ENCODE data around the gene NAP1L4. TPM values are rescaled to one million over a fixed set of nuclear protein-coding genes. Genes with fewer than 3 reads are reported as not detected.

The NAP1L4 gene
- total RNA-seq, 1 donor: 72.0 TPM

- Histone ChIP-seq H3K27me3 (ENCODE audit: insufficient read depth, low read length) (no peaks in the 10 kb centered on the region), H3K4me1 (ENCODE audit: insufficient read depth, low read length) (peaks cover 17% of the 10 kb centered on the region), H3K79me2 (ENCODE audit: insufficient read depth, low read length) (no peaks in the 10 kb centered on the region), H3K4me3 (ENCODE audit: insufficient read depth, low read length) (no peak overlapping the region), H2AFZ (ENCODE audit: low read length) (no peak overlapping the region), H3K4me2 (ENCODE audit: insufficient read depth, low read length) (no peak overlapping the region), H3K27ac (ENCODE audit: low read depth, low read length) (no peak overlapping the region), H3K36me3 (ENCODE audit: insufficient read depth, low read length) (no peaks in the 10 kb centered on the region), H4K20me1 (ENCODE audit: insufficient read depth, low read length) (peaks cover 5% of the 10 kb centered on the region), H3K9me3 (ENCODE audit: low read depth, low read length) (no peaks in the 10 kb centered on the region)
- no peak for DNase-seq (ENCODE audit: insufficient read length, low spot score, missing footprints)
- no peak for TF ChIP-seq CTCF (IDR thresholded peaks at IDR 0.05; ENCODE audit: extremely low read depth, low read depth, low read length)
Measured at GRCh38 chr11:2915473-2915872, 76.7 kb downstream of the NAP1L4 start.

- Histone ChIP-seq H3K27ac (ENCODE audit: low read depth, low read length) (no peak overlapping the region), H3K4me2 (ENCODE audit: insufficient read depth, low read length) (no peak overlapping the region), H4K20me1 (ENCODE audit: insufficient read depth, low read length) (peaks cover 5% of the 10 kb centered on the region), H3K4me3 (ENCODE audit: insufficient read depth, low read length) (no peak overlapping the region), H3K4me1 (ENCODE audit: insufficient read depth, low read length) (peaks cover 17% of the 10 kb centered on the region), H3K36me3 (ENCODE audit: insufficient read depth, low read length) (no peaks in the 10 kb centered on the region), H2AFZ (ENCODE audit: low read length) (no peak overlapping the region), H3K9me3 (ENCODE audit: low read depth, low read length) (no peaks in the 10 kb centered on the region), H3K27me3 (ENCODE audit: insufficient read depth, low read length) (no peaks in the 10 kb centered on the region), H3K79me2 (ENCODE audit: insufficient read depth, low read length) (no peaks in the 10 kb centered on the region)
- no peak for TF ChIP-seq CTCF (IDR thresholded peaks at IDR 0.05; ENCODE audit: extremely low read depth, low read depth, low read length)
- DNase-seq (ENCODE audit: insufficient read length, low spot score, missing footprints): no peak
Measured at GRCh38 chr11:2914455-2915195, 77.5 kb downstream of the NAP1L4 start.

- no peaks in the 10 kb centered on the region for H3K9me3 ChIP-seq (ENCODE audit: low read depth, low read length)
- H3K4me1 ChIP-seq (ENCODE audit: insufficient read depth, low read length): peaks cover 17% of the 10 kb centered on the region
- H3K27me3 ChIP-seq (ENCODE audit: insufficient read depth, low read length): no peaks in the 10 kb centered on the region
- peaks cover 5% of the 10 kb centered on the region for H4K20me1 ChIP-seq (ENCODE audit: insufficient read depth, low read length)
- no peak for DNase-seq (ENCODE audit: insufficient read length, low spot score, missing footprints)
- H3K79me2 ChIP-seq (ENCODE audit: insufficient read depth, low read length): no peaks in the 10 kb centered on the region
- TF ChIP-seq CTCF (IDR thresholded peaks at IDR 0.05; ENCODE audit: extremely low read depth, low read depth, low read length): no peak
- no peak overlapping the region for H3K4me3 ChIP-seq (ENCODE audit: insufficient read depth, low read length)
- H3K27ac ChIP-seq (ENCODE audit: low read depth, low read length): no peak overlapping the region
- no peak overlapping the region for H3K4me2 ChIP-seq (ENCODE audit: insufficient read depth, low read length)
- no peak overlapping the region for H2AFZ ChIP-seq (ENCODE audit: low read length)
- no peaks in the 10 kb centered on the region for H3K36me3 ChIP-seq (ENCODE audit: insufficient read depth, low read length)
Measured at GRCh38 chr11:2913776-2914175, 78.4 kb downstream of the NAP1L4 start.

GRCh38 chr11:2913019-2913431, 79.1 kb downstream of the NAP1L4 start:
- H2AFZ ChIP-seq (ENCODE audit: low read length): peak overlapping the region; percentile 10
- TF ChIP-seq CTCF (IDR thresholded peaks at IDR 0.05; ENCODE audit: extremely low read depth, low read depth, low read length): no peak
- no peaks in the 10 kb centered on the region for H3K36me3 ChIP-seq (ENCODE audit: insufficient read depth, low read length)
- H3K27ac ChIP-seq (ENCODE audit: low read depth, low read length): peak overlapping the region; percentile 37
- peak overlapping the region; percentile 45 for H3K4me2 ChIP-seq (ENCODE audit: insufficient read depth, low read length)
- no peaks in the 10 kb centered on the region for H3K27me3 ChIP-seq (ENCODE audit: insufficient read depth, low read length)
- no peak overlapping the region for H3K4me3 ChIP-seq (ENCODE audit: insufficient read depth, low read length)
- H4K20me1 ChIP-seq (ENCODE audit: insufficient read depth, low read length): peaks cover 5% of the 10 kb centered on the region
- no peaks in the 10 kb centered on the region for H3K9me3 ChIP-seq (ENCODE audit: low read depth, low read length)
- H3K4me1 ChIP-seq (ENCODE audit: insufficient read depth, low read length): peaks cover 17% of the 10 kb centered on the region
- peak; percentile 99 for DNase-seq (ENCODE audit: insufficient read length, low spot score, missing footprints)
- H3K79me2 ChIP-seq (ENCODE audit: insufficient read depth, low read length): no peaks in the 10 kb centered on the region

Measured in osteoblast (primary cell).